GM18861 (cell line): ENCODE results near the gene EFCAB5.
"Not testable (repeated sequence)": the region's sequence is repeated elsewhere in the genome, so short reads cannot be mapped to it uniquely, and the experiment has no call there.

ENCODE experiments used
- ATAC-seq: cut with Tn5 transposase; IDR thresholded peaks from one replicate; pipeline ENCODE4 v1.9.1; 2021; ENCODE audit not compliant: unreplicated experiment

The EFCAB5 gene

DNA sequence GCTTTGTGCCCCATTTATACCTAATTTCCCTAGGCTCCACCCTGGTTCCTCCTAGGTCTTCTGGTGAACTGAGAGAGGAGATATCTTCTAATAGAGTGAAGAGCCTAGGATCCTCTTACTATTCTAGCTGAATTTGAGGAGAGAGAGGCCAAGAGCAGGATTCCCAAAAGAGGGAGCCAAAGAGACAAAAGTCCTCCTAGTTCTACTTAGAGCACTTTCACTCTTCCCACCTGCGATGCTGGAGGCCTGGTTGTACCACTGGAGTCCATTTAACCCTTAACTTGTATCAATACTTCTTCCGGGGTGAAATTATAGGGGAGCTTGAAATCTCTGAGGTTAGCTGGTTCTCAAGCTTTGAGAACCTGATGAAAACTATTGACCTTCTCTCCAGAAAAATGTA is 8.1 kb upstream of the EFCAB5 start:
- ATAC-seq = no peak

DNA sequence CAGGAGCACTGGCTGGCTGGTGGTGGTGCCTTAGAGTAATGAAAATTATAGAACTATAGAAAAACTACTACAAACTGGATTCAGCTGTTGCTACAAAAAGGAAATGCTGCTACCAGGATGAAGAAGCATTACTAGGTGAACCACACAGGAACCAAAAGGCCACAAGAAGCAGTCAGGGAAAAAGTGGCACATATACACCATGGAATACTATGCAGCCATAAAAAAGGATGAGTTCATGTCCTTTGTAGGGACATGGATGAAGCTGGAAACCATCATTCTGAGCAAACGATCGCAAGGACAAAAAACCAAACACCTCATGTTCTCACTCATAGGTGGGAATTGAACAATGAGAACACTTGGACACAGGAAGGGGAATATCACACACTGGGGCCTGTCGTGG is 5.5 kb upstream of the EFCAB5 start:
- not testable (repeated sequence) for ATAC-seq

DNA sequence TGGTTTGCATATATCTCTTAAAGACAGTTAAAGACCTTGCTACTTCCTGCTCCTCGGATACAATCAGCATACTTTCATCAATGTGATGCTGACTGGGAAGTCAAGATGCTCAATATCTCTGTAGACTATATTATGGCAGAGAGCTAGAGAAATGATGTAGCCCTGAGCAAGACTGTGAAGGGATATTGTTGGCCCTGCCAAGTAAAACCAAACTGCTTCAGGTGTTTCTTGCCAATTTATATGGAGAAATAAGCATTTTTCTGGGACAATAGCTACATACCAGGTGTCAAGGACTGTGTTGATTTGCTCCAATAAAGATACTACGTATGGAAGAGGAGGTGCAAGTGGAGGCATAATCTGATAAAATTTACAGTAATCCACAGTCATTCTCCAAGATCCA is 4.7 kb upstream of the EFCAB5 start:
- no peak for ATAC-seq

DNA sequence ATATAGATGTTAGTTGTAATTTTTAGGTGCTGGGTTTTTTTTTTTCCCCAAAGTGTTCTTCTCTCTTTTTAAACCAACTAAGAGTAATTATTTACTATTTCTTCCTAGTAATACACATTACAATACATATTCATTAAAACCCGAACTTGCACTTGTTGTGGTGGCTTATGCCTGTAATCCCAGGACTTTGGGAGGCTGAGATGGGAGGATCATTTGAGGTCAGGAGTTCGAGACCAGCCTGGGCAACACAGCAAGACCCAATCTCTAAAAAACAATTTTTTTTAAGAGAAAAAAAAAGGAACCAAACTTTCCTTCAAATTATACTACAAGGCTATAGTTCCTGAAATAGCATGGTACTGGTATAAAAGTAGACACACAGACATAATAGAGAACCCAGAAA is 3.8 kb downstream of the EFCAB5 start:
- ATAC-seq = no peak

DNA sequence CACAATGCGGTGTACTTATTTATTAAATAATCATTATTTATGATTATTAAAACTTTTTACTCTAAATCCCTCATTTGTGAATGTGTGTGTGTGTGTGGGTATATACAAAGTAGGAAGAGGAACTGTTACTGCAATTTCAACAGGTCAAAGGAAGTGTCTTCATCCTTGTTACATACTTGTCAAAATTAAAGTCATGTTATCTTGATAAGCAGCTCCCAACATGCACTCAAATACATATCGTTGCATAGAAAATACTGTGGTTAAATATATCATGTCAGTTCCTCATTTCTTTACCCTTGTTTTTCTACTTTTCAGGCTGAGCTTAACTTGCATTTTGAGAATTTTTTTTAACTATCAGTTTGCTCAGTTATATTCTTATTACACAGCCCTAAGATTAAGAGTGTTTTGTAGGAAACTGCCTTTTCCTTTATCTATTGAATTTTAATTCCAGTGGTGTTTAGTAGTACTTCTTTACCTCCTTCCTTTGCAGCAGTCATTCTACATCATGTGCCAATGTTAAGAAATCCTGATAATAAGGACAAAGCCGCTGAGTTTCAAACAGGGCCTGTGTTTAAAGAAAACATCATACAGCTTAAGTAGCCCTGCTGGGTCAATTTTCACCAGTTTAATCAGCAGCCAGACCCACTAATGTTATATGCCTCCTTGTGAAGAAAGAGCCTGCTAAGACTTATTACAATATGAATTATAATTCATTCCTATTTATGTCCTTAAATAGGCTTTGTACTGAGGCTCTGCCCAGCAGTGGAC is 7.2 kb downstream of the EFCAB5 start:
- ATAC-seq = no peak

DNA sequence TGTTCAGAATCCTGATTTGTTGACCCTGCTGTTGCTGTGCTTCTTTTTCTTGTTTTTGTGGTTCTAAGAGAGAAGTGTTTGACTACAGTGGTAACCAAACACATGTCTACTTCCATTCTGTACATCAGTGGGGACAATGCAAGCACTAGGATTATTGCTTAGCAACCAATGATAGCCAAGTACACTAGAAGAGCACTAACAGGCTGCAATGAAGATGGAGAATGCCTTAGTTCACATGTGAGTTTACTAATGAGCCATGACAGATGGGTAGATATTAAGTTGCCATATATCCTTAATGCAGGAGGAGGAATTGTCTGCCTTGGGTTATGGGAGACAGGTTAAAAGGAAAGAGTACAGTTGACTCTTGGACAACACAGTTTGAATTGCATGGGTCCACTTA is 8.3 kb downstream of the EFCAB5 start:
- no peak for ATAC-seq

DNA sequence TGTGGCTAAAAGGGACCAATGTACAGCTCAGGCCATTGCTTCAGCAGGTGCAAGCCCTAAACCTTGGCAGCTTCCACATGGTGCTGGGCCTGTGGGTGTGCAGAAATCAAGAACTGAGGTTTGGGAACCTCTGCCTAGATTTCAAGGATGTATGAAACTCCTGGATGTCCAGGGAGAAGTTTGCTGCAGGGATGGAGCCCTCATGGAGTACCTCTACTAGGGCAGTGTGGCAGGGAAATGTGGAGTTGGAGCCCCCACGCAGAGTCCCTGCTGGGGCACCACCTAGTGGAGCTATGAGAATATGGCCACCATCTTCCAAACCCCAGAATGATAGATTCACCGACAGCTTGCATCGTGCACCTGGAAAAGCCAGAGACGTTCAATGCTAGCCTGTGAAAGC is 13.0 kb downstream of the EFCAB5 start:
- ATAC-seq = no peak

DNA sequence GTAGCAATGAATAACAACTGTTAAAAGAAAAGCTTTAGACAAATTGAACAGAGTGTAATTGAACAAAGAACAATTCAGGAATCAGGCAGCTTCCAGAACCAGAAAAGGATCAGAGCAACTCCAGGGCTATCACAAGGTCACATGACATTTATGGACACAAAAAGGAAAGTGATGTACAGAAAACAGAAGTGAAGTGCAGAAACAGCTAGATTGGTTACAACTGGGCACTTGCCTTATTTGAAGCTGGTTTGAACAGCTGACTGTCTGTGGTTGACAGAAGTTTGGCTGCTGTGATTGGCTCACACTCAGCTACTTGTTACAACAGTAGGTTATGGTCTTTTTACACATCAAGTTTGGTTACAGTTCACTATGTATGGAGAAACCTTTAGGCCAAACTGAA is 14.8 kb downstream of the EFCAB5 start:
- ATAC-seq = no peak

DNA sequence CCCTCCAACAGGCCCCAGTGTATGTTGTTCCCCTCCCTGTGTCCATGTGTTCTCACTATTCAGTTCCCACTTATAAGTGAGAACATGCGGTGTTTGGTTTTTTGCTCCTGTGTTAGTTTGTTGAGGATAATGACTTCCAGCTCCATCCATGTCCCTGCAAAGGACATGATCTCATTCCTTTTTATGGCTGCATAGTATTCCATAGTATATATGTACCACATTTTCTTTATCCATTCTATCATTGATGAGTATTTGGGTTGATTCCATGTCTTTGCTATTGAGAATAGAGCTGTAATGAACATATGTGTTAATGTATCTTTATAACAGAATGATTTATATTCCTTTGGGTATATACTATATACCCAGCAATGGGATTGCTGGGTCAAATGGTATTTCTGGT is 16.1 kb downstream of the EFCAB5 start:
- not testable (repeated sequence) for ATAC-seq

DNA sequence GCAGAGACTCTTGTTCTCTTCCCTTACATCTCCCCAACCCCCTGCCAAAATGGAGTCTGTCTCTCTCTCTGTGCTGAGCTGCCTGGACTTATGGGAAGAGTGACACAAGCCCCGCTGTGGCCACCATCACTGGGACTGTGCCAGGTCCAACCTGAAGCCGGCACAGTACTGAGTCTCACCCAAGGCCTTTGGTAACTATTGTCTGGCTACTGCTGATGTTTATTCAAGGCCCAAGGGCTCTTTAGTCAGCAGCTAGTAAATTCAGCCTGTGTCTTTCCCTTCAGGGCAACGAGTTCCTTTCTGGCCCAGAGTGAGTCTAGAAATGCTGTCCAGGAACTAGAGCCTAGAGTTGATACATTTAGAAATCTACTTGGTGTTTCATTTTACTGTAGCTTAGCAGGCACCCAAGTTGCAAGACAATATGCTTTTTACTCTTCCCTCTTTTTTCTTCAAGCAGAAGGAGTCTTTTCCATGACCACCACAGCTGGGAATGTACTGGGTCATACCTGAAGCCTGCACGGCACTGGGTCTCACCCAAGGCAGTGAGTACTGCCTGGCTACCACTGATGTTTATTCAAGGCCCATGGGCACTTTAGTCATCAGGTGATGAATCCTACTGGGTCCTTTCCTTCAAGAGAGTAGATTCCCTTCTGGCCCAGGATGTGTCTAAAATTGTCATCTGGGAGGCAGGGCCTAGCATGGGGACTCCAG is 17.7 kb downstream of the EFCAB5 start:
- ATAC-seq = no peak

DNA sequence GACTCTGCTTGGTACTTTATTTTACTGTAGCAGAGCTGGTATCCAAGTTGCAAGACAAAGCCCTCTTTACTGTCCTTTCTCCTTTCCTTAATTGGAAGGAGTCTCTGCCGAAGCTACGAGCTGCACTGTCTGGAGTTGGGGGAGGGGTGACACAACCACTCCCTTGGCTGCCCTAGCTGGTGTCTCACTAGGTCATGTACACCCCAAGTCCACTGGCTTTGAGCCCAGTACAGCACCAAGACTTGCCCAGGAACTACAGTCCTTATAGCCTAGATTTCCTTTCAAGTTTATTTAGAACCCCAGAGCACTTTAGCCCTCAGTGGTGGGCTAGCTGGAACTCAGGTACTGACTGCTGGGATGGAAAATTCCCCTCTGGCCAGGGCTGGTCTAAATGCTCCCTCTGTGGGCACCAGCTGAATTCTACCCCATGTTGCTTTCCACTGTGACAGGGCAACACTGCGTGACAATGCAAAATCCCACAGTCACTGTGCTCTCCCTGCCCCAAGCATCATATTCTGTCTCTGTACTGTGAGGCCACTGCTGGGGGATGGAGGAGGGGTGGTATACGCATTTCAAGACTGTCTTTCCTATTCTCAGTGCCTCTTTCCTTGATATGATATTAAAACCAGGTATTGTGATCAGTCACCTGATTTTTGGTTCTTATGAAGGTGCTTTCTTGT is 18.4 kb downstream of the EFCAB5 start:
- ATAC-seq = no peak

DNA sequence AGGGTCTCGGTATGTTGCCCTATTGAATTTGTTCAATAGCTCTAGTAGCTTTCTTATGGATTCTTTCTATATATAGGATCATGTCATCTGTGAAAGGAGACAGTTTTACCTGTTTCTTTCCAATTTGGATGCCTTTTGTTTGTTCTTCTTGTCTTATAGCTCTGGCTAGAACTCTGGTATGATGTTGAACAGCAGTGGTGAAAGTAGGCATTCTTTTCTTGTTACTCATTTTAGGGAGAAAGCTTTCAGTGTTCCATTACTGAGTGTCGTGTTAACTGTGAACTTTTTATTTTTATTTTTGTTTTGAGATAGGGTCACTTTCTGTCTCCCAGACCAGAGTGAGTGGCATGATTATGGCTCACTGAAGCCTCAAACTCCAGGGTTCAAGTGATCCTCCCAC is 21.2 kb downstream of the EFCAB5 start:
- no peak for ATAC-seq

DNA sequence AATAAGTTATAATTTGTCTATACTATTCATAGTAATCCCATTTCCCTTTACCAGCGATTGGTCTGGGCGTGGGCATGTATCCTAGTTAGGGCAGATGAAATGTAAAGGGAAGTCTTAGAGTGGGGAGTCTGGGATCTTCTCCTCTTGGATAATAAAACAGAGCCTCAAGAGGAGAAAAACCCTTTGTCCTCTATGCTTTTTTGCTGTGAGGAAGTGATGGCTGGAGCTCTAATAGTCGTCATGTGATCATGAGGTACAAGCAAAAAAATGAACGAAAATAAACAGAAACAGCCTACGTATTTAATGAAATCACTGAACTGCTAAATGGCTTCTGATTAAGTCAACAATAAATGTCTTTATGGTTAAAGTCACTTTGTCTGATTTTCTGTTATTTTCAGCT is 26.8 kb downstream of the EFCAB5 start:
- no peak for ATAC-seq

DNA sequence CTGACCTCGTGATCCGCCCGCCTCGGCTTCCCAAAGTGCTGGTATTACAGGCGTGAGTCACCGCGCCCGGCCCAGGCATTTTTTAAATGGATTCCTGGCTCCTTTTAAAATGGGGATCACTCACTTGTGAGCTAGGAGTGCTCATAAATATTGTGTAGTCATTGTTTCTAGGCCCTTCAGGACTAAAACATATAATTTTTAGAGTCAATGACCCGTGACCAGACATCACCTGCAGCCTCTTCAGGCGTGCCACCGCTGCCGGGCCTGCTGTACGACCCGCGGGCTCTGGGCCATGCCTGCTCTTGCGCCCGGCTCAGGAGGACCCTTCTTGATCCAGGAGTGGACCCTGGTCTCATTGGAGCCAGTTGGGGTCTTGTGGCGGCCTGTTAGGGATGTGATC is 30.8 kb downstream of the EFCAB5 start:
- no peak for ATAC-seq

DNA sequence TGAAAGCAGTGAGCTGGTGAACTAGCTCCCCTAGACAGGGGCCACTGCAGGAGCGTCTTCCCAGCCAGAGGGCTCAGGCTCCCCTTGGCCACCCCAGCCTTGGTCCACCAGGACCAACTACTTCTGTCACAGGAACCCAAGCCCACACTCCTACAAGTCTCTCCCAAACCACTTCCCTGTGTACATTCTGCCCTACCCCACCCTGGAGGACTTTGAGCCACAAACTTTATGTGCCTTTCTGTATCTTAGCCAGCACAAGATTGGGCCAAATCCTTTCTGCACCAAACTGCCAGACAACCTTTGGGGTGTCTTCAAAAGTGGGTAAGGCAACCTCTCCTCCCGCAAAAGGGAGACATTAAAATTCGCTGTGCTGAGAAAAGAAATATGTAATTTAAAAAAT is 31.6 kb downstream of the EFCAB5 start:
- ATAC-seq = no peak

DNA sequence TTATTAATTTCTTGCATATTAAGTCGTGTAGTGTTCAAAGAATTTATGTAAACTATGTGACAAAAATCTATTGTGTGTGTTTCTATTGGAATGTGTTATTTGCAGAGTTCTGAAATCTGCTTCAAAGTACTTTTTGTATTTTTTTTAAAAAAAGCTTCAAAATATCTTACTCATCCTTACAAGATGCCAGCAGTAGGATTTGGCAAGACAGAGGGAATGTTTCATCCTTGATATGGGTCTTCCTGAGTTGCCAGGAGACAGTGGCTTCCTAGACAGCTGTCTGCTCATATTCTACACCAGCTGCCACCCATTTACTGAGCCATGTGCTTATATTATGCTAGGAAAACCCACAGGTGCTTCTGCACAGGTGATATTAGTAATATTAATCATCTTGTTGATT is 36.4 kb downstream of the EFCAB5 start:
- ATAC-seq = no peak

DNA sequence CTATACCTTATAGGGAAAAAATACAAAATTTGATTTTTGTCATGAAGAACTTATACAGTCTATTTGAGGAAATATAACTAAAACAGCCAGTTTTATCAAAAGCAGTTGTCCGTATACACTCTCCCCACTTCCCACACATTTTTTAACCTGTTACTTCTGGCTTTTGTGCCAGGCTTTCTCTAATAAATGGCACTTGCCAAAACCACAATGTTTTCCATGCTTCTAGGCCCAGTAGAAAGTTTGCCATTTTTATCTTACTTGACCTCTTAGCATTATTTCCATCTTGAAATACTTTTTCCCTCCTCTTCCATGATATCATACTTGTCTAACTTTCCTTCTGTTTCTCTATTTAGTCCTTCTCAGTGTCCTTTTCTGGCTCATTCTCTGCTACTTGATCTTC is 38.8 kb downstream of the EFCAB5 start:
- ATAC-seq = no peak

DNA sequence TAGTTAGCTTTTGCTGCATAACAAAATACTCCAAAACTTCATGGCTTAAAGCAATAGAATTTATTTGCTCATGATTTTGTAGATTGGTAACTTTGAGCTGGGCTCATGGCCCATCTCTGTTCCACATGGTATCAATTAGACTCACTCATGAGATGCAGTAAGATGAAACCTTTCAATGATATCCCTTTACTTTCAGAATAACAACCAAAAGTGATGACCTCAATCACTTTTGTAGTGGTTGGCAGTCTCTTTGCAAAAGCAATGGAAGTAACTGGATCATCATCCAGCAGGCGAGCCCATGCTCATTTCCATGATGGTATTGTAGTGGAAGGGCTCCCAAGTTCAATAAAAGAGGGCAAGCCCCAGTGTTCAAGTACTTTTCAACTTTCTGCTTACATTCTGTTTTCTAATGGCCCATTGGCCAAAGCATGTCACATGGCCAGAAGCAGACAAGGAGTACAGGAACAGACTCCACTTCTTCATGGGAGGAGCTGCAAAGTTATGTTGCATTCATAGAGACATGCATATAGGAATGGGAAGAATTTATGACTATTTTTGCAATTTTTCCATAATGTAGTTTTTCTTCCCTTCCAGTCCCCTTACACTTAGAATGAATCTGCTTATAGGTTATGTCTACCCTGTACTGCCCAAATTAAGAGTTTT is 41.7 kb downstream of the EFCAB5 start:
- ATAC-seq = no peak

DNA sequence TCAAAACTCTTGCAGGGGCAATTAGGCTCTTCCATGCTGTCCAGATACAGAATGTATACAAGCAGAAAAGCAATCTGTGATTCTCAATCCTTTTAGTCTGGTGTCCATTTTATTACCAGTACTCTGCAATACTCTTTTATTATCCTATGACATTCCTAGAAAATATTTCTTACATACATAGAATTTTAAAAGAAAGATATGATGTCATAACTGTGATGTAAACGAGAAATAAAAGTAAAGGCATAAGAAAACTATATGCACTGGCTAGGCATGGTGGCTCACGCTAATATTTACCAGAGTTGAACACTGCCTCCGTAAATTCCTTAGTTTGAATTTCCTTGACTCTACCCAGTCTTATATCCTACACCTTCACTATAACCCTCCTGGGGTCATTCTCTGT is 55.0 kb downstream of the EFCAB5 start:
- ATAC-seq = no peak

DNA sequence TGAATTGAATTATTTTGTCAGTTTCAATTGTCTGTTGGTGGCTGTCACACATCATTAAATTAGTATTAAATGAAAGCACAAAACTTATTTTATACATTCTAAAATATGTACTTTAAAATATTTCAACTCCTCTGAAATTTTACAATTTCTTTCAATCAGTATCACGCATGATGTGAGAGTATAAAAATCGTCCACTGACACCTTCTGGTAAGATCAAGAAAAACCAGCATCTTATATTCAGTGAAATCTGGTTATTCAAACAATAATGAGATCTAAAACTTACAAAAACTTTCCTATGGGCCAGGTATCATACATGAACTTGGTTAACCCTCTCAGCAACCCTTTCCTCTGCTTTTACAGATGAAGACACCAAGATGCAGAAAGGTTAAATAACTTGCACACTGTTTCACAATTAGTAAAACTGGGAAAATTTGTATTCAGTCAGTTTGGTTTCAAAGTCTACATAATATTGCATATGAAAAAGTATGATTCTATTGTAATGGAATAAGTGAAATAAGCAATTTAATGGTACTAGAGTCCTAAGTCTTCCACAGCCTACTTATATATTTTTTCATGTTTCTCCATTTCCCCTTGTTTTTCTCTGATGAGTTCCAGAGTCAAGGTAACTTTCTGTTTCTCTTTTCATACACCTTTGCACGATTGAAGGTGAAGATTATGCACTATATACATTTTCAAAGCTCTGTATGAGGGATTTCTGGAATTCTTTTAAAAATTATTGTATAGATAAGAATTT is 58.7 kb downstream of the EFCAB5 start:
- no peak for ATAC-seq

DNA sequence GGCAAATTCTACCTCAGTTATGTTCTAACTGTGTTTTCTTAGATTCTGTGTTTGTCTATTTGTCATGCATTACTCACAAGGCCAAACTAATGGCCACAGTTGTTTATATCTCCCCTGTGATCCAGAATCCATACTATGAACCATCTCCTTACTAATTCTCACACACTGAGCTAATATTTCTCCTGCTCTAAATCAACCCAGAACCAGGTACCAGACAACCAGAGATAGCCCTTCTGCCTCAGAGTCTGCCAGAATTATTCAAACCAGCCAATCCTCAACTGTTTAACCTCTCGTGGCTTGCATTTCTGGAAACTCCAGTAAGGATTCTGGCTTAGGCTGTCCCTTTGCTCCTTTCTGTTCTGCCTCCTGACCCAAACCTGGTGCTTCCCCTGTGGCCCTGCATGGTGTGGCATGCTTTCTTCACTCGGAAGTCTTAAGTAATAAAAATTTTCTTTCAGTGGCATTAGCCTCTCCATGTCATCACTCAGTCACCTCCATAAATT is 59.4 kb downstream of the EFCAB5 start:
- ATAC-seq = no peak
